Kidney epithelial cell (primary cell): ENCODE results near the gene MPZ. TPM values are rescaled to one million over a fixed set of nuclear protein-coding genes. Genes with fewer than 3 reads are reported as not detected.
"Not testable (repeated sequence)": the region's sequence is repeated elsewhere in the genome, so short reads cannot be mapped to it uniquely, and the experiment has no call there.

Experiments used
- DNase-seq: peaks from one replicate; pipeline ENCODE4 v3.0.0-alpha.2; 2010; ENCODE audit warnings: low read depth
- H3K27me3 ChIP-seq: 2 replicates; pipeline ENCODE4 v1.6.0; 2011; ENCODE audit warnings: low read length; ENCODE audit not compliant: control insufficient read depth, insufficient read depth
- H3K36me3 ChIP-seq: 2 replicates; pipeline ENCODE4 v1.5.1; 2011; ENCODE audit warnings: low read length; ENCODE audit not compliant: control insufficient read depth, insufficient read depth
- H3K4me3 ChIP-seq: 2 replicates; pipeline ENCODE4 v1.5.1; 2011; ENCODE audit warnings: low read depth, mild to moderate bottlenecking, control low read depth, low read length
- total RNA-seq: library from RNA; depleted of rRNA; stranded (reverse); fragments of >200 nt; gene quantifications from 2 replicates; pipeline ENCODE4 v1.2.3, GENCODE V29; 2015

The MPZ gene
- total RNA-seq, 1 donor from 2014 or later: 0.54 TPM

DNA sequence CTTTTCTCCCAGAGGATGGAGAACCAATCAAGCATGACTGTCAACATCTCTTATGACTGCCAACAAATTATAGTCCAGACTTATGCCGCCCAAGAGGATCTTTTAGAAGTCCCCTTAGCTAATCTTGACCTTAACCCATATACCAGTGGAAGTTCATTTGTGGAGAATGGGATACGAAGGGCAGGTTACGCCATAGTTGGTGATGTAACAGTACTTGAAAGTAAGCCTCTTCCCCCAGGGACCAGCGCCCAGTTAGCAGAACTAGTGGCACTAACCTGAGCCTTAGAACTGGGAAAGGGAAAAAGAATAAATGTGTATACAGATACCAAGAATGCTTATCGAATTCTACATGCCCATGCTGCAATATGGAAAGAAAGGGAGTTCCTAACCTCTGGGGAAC, 54.5 kb downstream of the MPZ start:
- peaks cover 27% of the 10 kb centered on the region for H3K27me3 ChIP-seq
- H3K4me3 ChIP-seq, DNase-seq, H3K36me3 ChIP-seq: not testable (repeated sequence)

Other genes starting within 250 kb of the MPZ start
- 0.07 and 0.42 TPM in 2 replicates for gene ARHGAP30, start 240.1 kb downstream of the MPZ start, total RNA-seq
- gene NECTIN4, start 220.4 kb downstream of the MPZ start, total RNA-seq: 13.1 and 13.6 TPM in 2 replicates
- gene KLHDC9, start 211.6 kb downstream of the MPZ start, total RNA-seq: 2.9 and 3.1 TPM in 2 replicates
- 98.4 and 132 TPM in 2 replicates for gene PFDN2, start 191.9 kb downstream of the MPZ start, total RNA-seq
- gene NIT1, start 191.9 kb downstream of the MPZ start, total RNA-seq: 28.7 and 35.8 TPM in 2 replicates
- 29.3 and 42.1 TPM in 2 replicates for gene DEDD, start 177.3 kb downstream of the MPZ start, total RNA-seq
- gene UFC1, start 156.0 kb downstream of the MPZ start, total RNA-seq: 59.6 and 85.0 TPM in 2 replicates
- gene USP21, start 150.5 kb downstream of the MPZ start, total RNA-seq: 10.5 and 12.6 TPM in 2 replicates
- 20.4 and 28.3 TPM in 2 replicates for gene PPOX, start 143.5 kb downstream of the MPZ start, total RNA-seq
- gene B4GALT3, start 132.5 kb downstream of the MPZ start, total RNA-seq: 39.4 and 45.7 TPM in 2 replicates
- 0.21 and 0.33 TPM in 2 replicates for gene ADAMTS4, start 110.9 kb downstream of the MPZ start, total RNA-seq
- gene NDUFS2, start 107.6 kb downstream of the MPZ start, total RNA-seq: 92.4 and 96.9 TPM in 2 replicates
- gene FCER1G, start 94.7 kb downstream of the MPZ start, total RNA-seq: not detected in 2 replicates
- gene APOA2, start 86.3 kb downstream of the MPZ start, total RNA-seq: not detected in 2 replicates
- gene TOMM40L, start 83.9 kb downstream of the MPZ start, total RNA-seq: 6.2 and 8.0 TPM in 2 replicates
- gene NR1I3, start 71.8 kb downstream of the MPZ start, total RNA-seq: not detected in 2 replicates
- gene PCP4L1, start 51.2 kb downstream of the MPZ start, total RNA-seq: not detected in 2 replicates
- 42.8 and 47.0 TPM in 2 replicates for gene SDHC, start 4.4 kb upstream of the MPZ start, total RNA-seq
- gene CFAP126, start 57.9 kb upstream of the MPZ start, total RNA-seq: not detected in 2 replicates
- 0.04 and 0.48 TPM in 2 replicates for gene FCGR2A, start 195.5 kb upstream of the MPZ start, total RNA-seq
- 0.84 TPM in 1 of 2 replicates, not detected in the other for gene HSPA6, start 214.6 kb upstream of the MPZ start, total RNA-seq
- 0.79 TPM in 1 of 2 replicates, not detected in the other for gene FCGR3A, start 239.8 kb upstream of the MPZ start, total RNA-seq